ENCODE results near the gene NVL. TPM values are rescaled to one million over a fixed set of nuclear protein-coding genes. Genes with fewer than 3 reads are reported as not detected.
A peak's percentile ranks its signal among the peaks of the same experiment; 100 is the strongest.

Gene NVL
- total RNA-seq, 1 donor from 2014 or later = 10.3 TPM

GRCh38 chr1:224183591-224184312, 146.2 kb downstream of the NVL start:
- Histone ChIP-seq H3K9me3 (replicated peaks) (no peaks in the 10 kb centered on the region), H3K4me1 (peaks cover 47% of the 10 kb centered on the region), H3K36me3 (no peaks in the 10 kb centered on the region), H3K4me3 (peak overlapping the region; percentile 98), H3K27ac (replicated peaks) (peak overlapping the region; percentile 98), H3K27me3 (ENCODE audit: low read depth) (no peaks in the 10 kb centered on the region)
- intact Hi-C loops (cut with micrococcal nuclease) = no loop called here
- peak; percentile 53 for DNase-seq
- TF ChIP-seq, protein P1, sequence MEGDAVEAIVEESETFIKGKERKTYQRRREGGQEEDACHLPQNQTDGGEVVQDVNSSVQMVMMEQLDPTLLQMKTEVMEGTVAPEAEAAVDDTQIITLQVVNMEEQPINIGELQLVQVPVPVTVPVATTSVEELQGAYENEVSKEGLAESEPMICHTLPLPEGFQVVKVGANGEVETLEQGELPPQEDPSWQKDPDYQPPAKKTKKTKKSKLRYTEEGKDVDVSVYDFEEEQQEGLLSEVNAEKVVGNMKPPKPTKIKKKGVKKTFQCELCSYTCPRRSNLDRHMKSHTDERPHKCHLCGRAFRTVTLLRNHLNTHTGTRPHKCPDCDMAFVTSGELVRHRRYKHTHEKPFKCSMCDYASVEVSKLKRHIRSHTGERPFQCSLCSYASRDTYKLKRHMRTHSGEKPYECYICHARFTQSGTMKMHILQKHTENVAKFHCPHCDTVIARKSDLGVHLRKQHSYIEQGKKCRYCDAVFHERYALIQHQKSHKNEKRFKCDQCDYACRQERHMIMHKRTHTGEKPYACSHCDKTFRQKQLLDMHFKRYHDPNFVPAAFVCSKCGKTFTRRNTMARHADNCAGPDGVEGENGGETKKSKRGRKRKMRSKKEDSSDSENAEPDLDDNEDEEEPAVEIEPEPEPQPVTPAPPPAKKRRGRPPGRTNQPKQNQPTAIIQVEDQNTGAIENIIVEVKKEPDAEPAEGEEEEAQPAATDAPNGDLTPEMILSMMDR (IDR thresholded peaks at IDR 0.05; ENCODE audit: borderline replicate concordance) = no peak

GRCh38 chr1:224182866-224183590, 146.9 kb downstream of the NVL start, which contains the start of gene DEGS1:
Gene DEGS1, plus strand, starts transcription at chr1:224183240. Its CDS starts 97 bp downstream, at chr1:224183337.
- Histone ChIP-seq H3K4me1 (peaks cover 47% of the 10 kb centered on the region), H3K4me3 (peak within 1 kb of the TSS; percentile 98), H3K9me3 (replicated peaks) (no peaks in the 10 kb centered on the region), H3K27me3 (ENCODE audit: low read depth) (no peaks in the 10 kb centered on the region), H3K27ac (replicated peaks) (peak within 1 kb of the TSS; percentile 98), H3K36me3 (no peaks in the 10 kb centered on the region)
- peak; percentile 83 for DNase-seq
- TF ChIP-seq, protein P1 (IDR thresholded peaks at IDR 0.05; ENCODE audit: borderline replicate concordance) = no peak
- intact Hi-C loops (cut with micrococcal nuclease) = no loop called here

GRCh38 chr1:224182057-224182865, 147.7 kb downstream of the NVL start:
- Histone ChIP-seq H3K36me3 (no peaks in the 10 kb centered on the region), H3K9me3 (replicated peaks) (no peaks in the 10 kb centered on the region), H3K4me3 (peak overlapping the region; percentile 98), H3K27ac (replicated peaks) (peak overlapping the region; percentile 98), H3K27me3 (ENCODE audit: low read depth) (no peaks in the 10 kb centered on the region), H3K4me1 (peaks cover 47% of the 10 kb centered on the region)
- intact Hi-C loops (cut with micrococcal nuclease) = no loop called here
- TF ChIP-seq, protein P1 (IDR thresholded peaks at IDR 0.05; ENCODE audit: borderline replicate concordance) = no peak
- DNase-seq = no peak

GRCh38 chr1:224181453-224181810, 148.5 kb downstream of the NVL start:
- Histone ChIP-seq H3K36me3 (no peaks in the 10 kb centered on the region), H3K4me1 (peaks cover 41% of the 10 kb centered on the region), H3K4me3 (no peak overlapping the region), H3K27ac (replicated peaks) (no peak overlapping the region), H3K9me3 (replicated peaks) (no peaks in the 10 kb centered on the region), H3K27me3 (ENCODE audit: low read depth) (no peaks in the 10 kb centered on the region)
- intact Hi-C loops (cut with micrococcal nuclease) = no loop called here
- no peak for DNase-seq
- TF ChIP-seq, protein P1 (IDR thresholded peaks at IDR 0.05; ENCODE audit: borderline replicate concordance) = no peak

DNA sequence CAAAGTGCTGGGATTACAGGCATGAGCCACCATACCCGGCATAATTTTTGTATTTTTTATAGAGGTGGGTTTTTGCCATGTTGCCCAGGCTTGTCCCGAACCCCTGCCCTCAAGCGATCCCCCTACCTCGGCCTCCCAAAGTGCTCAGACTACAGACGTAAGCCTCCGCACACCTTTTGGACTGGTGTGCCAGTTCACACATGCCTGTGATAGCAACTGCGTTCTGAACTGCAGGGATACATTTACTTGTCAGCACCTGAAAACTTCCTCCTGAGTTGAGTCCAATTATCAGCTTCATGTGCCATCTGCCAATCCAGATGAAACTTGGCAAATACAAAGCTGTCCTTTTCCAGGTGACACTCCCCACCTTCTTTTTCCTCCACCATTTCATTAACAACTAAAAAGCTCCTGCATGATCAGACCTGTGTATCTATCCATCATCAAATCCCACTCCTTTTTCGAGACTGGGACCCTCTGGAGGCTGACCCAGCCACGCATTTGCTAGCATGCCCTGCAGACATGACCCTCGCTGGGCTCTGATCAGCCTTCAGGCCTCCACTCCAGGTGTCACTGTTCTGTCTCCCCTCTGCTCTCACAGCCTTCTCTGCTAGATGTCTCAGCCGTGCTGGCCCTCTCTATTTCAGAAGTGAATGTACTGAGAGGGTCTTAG, 149.1 kb downstream of the NVL start:
- DNase-seq = no peak
- Histone ChIP-seq H3K36me3 (no peaks in the 10 kb centered on the region), H3K4me3 (no peak overlapping the region), H3K27me3 (ENCODE audit: low read depth) (no peaks in the 10 kb centered on the region), H3K9me3 (replicated peaks) (no peaks in the 10 kb centered on the region), H3K27ac (replicated peaks) (no peak overlapping the region), H3K4me1 (peaks cover 37% of the 10 kb centered on the region)
- intact Hi-C loops (cut with micrococcal nuclease) = no loop called here
- TF ChIP-seq, protein P1 (IDR thresholded peaks at IDR 0.05; ENCODE audit: borderline replicate concordance) = no peak
